Stomach (tissue), 19 donors: ENCODE measurements around the gene FLRT1. TPM values are rescaled to one million over a fixed set of nuclear protein-coding genes. Genes with fewer than 3 reads are reported as not detected.
A peak's percentile ranks its signal among the peaks of the same experiment; 100 is the strongest.

Source experiments
- DNase-seq, 2 donors: peaks; one replicate each; pipeline versions ENCODE4 v3.0.0 to v3.0.0-alpha.2; 2013 to 2019
- H3K27ac ChIP-seq, 5 donors: fragments of 200-600 bp in 4 of 5; sonication (generic) in 4 of 5; one replicate each; pipeline ENCODE4 v1.5.1; 2013 to 2019; ENCODE audit warnings: mild to moderate bottlenecking in 1 of 5, moderate library complexity in 1 of 5
- H3K27me3 ChIP-seq, 3 donors: fragments of 200-600 bp; sonication (generic); one replicate each; pipeline ENCODE4 v1.5.1; 2017 to 2019; ENCODE audit warnings: mixed run types in 1 of 3
- H3K36me3 ChIP-seq, 4 donors: fragments of 200-600 bp; sonication (generic); 1 replicate in 3 of 4; 2 replicates in 1 of 4; pipeline ENCODE4 v1.5.1; 2016 to 2019
- H3K4me1 ChIP-seq, 4 donors: fragments of 200-600 bp; sonication (generic); one replicate each; pipeline ENCODE4 v1.5.1; 2016 to 2019
- H3K4me3 ChIP-seq, 4 donors: fragments of 200-600 bp; sonication (generic) in 3 of 4; one replicate each; pipeline ENCODE4 v1.5.1; 2016 to 2019; ENCODE audit warnings: mild to moderate bottlenecking in 1 of 4
- H3K9me3 ChIP-seq, 4 donors: fragments of 200-600 bp; sonication (generic); one replicate each; pipeline ENCODE4 v1.5.1; 2016 to 2019
- EP300 ChIP-seq: sonication (generic); formaldehyde crosslinking; IDR thresholded peaks from one replicate; pipeline ENCODE4 v1.6.1; 2017; ENCODE audit warnings: antibody characterized with exemption
- POLR2A ChIP-seq, 4 donors: fragments of 450-650 bp; IDR thresholded peaks; one replicate each; pipeline ENCODE4 v1.6.1; 2016; ENCODE audit warnings: antibody characterized with exemption in 4 of 4, control low read depth in 2 of 4, mild to moderate bottlenecking in 1 of 4, moderate library complexity in 1 of 4
- POLR2AphosphoS5 ChIP-seq, 3 donors: sonication (generic); formaldehyde crosslinking; IDR thresholded peaks; one replicate each; pipeline ENCODE4 v1.6.1; 2016; ENCODE audit warnings: antibody characterized with exemption in 3 of 3
- WGBS, 5 donors: extraction: QIAGEN DNeasy Blood & Tissue Kit in 3 of 5; methylation state at CpG; one replicate each; pipeline versions ENCODE4 v1.1.5 to v1.1.7; 2013 to 2018; 5-methylcytosine and 5-hydroxymethylcytosine counted together
- intact Hi-C: fragments of 100-400 bp; cut with DNase I; formaldehyde crosslinking; loops from one replicate; pipeline ENCODE4 v1.15.1; 2023; ENCODE audit warnings: low total_unique reads
- long read RNA-seq, 10 donors: transcript quantifications; one replicate each; lab custom pipeline, GENCODE V29; 2026
- polyA plus RNA-seq, 3 donors: library from polyadenylated mRNA; stranded (reverse); fragments of 200-250 nt; gene quantifications; one replicate each; pipeline ENCODE4 v1.2.3, GENCODE V29; 2013
- total RNA-seq, 5 donors: library from RNA; depleted of rRNA; stranded (reverse); fragments of >200 nt; gene quantifications; one replicate each; pipeline versions ENCODE4 v1.1.0 to v1.2.3, GENCODE V29; 2014 to 2016
- TF ChIP-seq, protein P1 (sequence below), 7 experiments: fragments of 450-650 bp in 4 of 7; fragments of 200-600 bp in 3 of 7; sonication (generic) in 3 of 7; IDR thresholded peaks; one replicate each; pipeline ENCODE4 v1.5.1; 2016 to 2019; ENCODE audit warnings: antibody characterized with exemption in 7 of 7, control low read depth in 2 of 7, mild to moderate bottlenecking in 1 of 7
- donor health status: healthy with polysubstance abuse.
- donor health status: Bipolar disorder and iron deficiency.
- donor health status: healthy.

Gene FLRT1
- 1 to 10 TPM in 1 of 5 donors, under 1 TPM in 1, not detected in 3; 0.73 to 1.3 TPM for total RNA-seq
- polyA plus RNA-seq = under 1 TPM in 2 of 3 donors, not detected in 1; 0.12 to 0.28 TPM
- long read RNA-seq, donor 1 = 0 reads
- long read RNA-seq, donor 2 = 0 reads
- long read RNA-seq, donor 3 = 0 reads
- long read RNA-seq, donor 4 = 0 reads
- long read RNA-seq, donor 5 = 0 reads
- long read RNA-seq, donor 6 = 0 reads
- long read RNA-seq, donor 7 = 0 reads
- long read RNA-seq, donor 8 = 0 reads
- long read RNA-seq, donor 9, partial matches to known transcripts = 0 of 1 reads
- long read RNA-seq, donor 9, other reads (novel, unspliced or antisense) = 0 of 1 reads
- long read RNA-seq, donor 10 = 0 reads

DNA sequence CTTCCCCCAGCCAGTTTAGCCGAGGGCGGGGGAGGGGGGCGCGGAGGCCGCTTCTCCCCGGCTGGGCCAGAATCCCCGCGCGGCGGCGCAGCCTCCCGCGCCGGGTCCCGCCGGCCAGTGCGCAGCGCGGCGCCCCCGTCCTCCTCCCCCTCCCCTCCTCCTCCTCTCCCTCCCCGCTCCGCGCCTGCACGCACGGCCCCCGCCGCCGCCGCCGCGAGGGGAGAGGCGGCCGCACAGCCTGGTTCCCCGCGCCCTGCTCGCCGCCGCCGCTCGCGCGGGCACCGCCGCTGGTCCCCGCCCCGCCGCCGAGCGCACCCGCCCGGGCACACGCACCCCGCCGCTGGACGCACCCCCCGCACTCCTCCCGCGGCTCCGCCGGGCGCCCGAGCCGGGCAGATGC is at the start of gene FLRT1:
FLRT1 (plus strand) TSS at position 356 of the 400 bp plus-strand sequence. CDS start 80,337 bp downstream, outside the sequence.
- 0 to 3% (median 1%) methylated on average over 6 to 50 of the region's 64 CpGs; no CpG with 5 or more reads in 1 of the 5 donors for WGBS, 5 donors
- TF ChIP-seq, protein P1, sequence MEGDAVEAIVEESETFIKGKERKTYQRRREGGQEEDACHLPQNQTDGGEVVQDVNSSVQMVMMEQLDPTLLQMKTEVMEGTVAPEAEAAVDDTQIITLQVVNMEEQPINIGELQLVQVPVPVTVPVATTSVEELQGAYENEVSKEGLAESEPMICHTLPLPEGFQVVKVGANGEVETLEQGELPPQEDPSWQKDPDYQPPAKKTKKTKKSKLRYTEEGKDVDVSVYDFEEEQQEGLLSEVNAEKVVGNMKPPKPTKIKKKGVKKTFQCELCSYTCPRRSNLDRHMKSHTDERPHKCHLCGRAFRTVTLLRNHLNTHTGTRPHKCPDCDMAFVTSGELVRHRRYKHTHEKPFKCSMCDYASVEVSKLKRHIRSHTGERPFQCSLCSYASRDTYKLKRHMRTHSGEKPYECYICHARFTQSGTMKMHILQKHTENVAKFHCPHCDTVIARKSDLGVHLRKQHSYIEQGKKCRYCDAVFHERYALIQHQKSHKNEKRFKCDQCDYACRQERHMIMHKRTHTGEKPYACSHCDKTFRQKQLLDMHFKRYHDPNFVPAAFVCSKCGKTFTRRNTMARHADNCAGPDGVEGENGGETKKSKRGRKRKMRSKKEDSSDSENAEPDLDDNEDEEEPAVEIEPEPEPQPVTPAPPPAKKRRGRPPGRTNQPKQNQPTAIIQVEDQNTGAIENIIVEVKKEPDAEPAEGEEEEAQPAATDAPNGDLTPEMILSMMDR (IDR thresholded peaks at IDR 0.05) = no peak
- TF ChIP-seq POLR2A (IDR thresholded peaks at IDR 0.05) = no peak
- no peak for TF ChIP-seq EP300
- no peak for TF ChIP-seq POLR2AphosphoS5 (IDR thresholded peaks at IDR 0.05)
- Histone ChIP-seq H3K27ac (peak within 1 kb of the TSS in 3 of 5 donors; percentile 3 to 66 (median 20)), H3K4me3 (peak within 1 kb of the TSS; percentile 51 to 62 (median 54)), H3K9me3 (no peaks in the 10 kb centered on the region), H3K36me3 (no peaks in the 10 kb centered on the region), H3K4me1 (peaks cover 14 to 28% (median 19%) of the 10 kb centered on the region in 4 donors), H3K27me3 (peaks cover 0 to 72% (median 29%) of the 10 kb centered on the region in 3 donors)
- intact Hi-C loops = no loop called here
- DNase-seq = peak in 1 of 2 donors; percentile 67

GRCh38 chr11:63986156-63986931 is 49.4 kb upstream of the FLRT1 start, which contains the start of gene OTUB1:
Gene OTUB1, plus strand, starts transcription at chr11:63986438. Its CDS starts 19 bp downstream, at chr11:63986457.
- Histone ChIP-seq H3K27ac (peak within 1 kb of the TSS; percentile 91 to 96 (median 91)), H3K4me1 (peaks cover 17 to 29% (median 26%) of the 10 kb centered on the region in 4 donors), H3K9me3 (no peaks in the 10 kb centered on the region), H3K36me3 (peaks cover 9 to 35% (median 31%) of the 10 kb centered on the region in 4 donors), H3K4me3 (peak within 1 kb of the TSS; percentile 96 to 99 (median 98)), H3K27me3 (no peaks in the 10 kb centered on the region)
- TF ChIP-seq, protein P1 (IDR thresholded peaks at IDR 0.05) = peak in 1 of 7 experiments; percentile 5
- TF ChIP-seq POLR2A (IDR thresholded peaks at IDR 0.05) (no peak), EP300 (no peak), POLR2AphosphoS5 (IDR thresholded peaks at IDR 0.05) (peak; percentile 65 to 90 (median 71))
- DNase-seq = peak; percentile 93 to 97
- 0 to 1% (median 1%) methylated on average over 11 to 63 of the region's 63 CpGs for WGBS, 5 donors
- intact Hi-C loops = no loop called here

DNA sequence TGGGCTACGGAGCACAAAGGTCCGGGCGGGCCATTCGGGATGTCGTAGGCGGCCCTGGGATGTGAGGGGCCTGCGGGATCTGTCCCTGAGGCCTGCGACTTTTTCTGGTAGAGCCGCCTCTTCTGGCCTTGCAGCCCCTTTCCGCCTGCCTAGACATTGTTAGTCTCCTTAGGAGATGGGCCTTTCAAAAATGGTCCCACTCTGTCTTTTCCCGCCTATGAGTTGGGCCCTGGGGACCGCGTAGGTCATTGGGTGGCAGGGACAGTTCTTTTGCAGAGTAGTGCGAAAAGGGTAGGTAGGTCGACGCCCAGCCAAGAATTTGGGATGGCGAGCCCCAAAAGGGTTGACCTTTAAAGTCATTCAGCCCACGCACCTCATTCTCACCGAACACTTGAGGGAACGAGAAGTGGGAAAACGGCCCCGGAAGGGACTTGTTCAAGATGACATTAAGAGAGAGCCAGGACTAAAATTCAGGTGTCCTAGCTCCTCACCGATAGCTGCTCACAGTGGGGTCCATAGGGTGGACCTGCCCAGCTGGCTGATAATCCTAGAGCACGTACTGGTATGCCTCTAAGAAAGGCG is 48.7 kb upstream of the FLRT1 start:
- H3K4me1 ChIP-seq = peaks cover 17 to 29% (median 26%) of the 10 kb centered on the region in 4 donors
- H3K9me3 ChIP-seq = no peaks in the 10 kb centered on the region
- H3K27ac ChIP-seq = peak overlapping the region; percentile 91 to 96 (median 91)
- WGBS, 5 donors = 24 to 55% (median 31%) methylated on average over 15 to 25 of the region's 25 CpGs
- intact Hi-C loops = no loop called here
- H3K4me3 ChIP-seq = peak overlapping the region; percentile 96 to 99 (median 98)
- no peaks in the 10 kb centered on the region for H3K27me3 ChIP-seq
- DNase-seq = no peak
- TF ChIP-seq POLR2AphosphoS5 (IDR thresholded peaks at IDR 0.05) (no peak), POLR2A (IDR thresholded peaks at IDR 0.05) (no peak), EP300 (no peak)
- TF ChIP-seq, protein P1 (IDR thresholded peaks at IDR 0.05) = no peak
- H3K36me3 ChIP-seq = peaks cover 11 to 42% (median 38%) of the 10 kb centered on the region in 4 donors

DNA sequence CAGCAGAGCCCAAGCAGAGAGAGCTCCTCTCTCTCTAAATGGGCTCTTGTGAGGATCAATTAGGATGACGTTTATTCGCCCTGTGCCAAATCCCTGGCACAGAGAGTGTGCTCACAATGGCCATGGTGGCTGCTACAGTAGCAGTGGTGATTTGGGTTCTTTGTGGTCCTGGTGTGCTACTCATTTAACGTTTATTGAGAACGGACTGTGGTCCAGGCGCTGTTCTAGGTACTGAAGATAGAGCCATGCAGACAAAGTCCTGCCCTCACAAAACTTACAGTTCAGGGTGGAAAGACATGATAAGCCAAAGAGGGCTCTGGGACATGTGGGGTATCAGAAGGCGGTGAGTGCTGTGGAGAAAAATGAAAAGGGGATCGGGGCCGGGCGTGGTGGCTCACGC is 44.2 kb upstream of the FLRT1 start:
- DNase-seq = no peak
- H3K27me3 ChIP-seq = no peaks in the 10 kb centered on the region
- intact Hi-C loops = no loop called here
- no peak for TF ChIP-seq EP300
- TF ChIP-seq, protein P1 (IDR thresholded peaks at IDR 0.05) = no peak
- TF ChIP-seq POLR2A (IDR thresholded peaks at IDR 0.05) = no peak
- TF ChIP-seq POLR2AphosphoS5 (IDR thresholded peaks at IDR 0.05) = no peak
- no peaks in the 10 kb centered on the region for H3K9me3 ChIP-seq
- 90 to 93% (median 91%) methylated on average over 10 of the region's 10 CpGs for WGBS, 5 donors
- peaks cover 21 to 87% (median 82%) of the 10 kb centered on the region in 4 donors for H3K36me3 ChIP-seq
- H3K4me1 ChIP-seq = peaks cover 11 to 23% (median 18%) of the 10 kb centered on the region in 4 donors
- H3K27ac ChIP-seq = no peak overlapping the region
- H3K4me3 ChIP-seq = no peak overlapping the region
